HG03442 (cell line): ENCODE results near the gene IL1RAPL1.

ENCODE experiments used
- ATAC-seq: cut with Tn5 transposase; IDR thresholded peaks from one replicate; pipeline ENCODE4 v1.9.1; 2021; ENCODE audit warnings: mild to moderate bottlenecking, moderate library complexity; ENCODE audit not compliant: unreplicated experiment

Gene IL1RAPL1

GRCh38 chrX:29382811-29383210 is 795.6 kb downstream of the IL1RAPL1 start:
- ATAC-seq: no peak

GRCh38 chrX:29388509-29388908 is 801.3 kb downstream of the IL1RAPL1 start:
- no peak for ATAC-seq

- ATAC-seq: no peak
These were observed 810.3 kb downstream of the IL1RAPL1 start for GRCh38 chrX:29397506-29397905.

DNA sequence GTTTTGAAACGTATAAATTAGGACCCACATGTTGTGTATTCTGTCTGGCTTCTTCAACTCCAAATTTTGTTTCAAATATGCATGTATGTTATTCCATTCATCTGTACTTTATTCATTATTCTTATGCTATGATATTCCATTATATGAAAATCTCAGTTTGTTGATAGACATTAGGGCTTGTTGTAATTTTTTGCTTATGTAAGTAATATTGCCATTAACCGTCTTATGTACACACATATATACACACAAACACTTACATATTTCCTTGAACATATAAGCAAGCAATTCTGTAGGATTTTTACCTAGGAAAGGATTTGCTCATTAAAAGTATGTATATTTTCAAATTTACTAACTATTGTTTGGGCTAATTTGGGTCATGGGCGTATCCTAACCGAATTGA is 820.1 kb downstream of the IL1RAPL1 start:
- no peak for ATAC-seq

DNA sequence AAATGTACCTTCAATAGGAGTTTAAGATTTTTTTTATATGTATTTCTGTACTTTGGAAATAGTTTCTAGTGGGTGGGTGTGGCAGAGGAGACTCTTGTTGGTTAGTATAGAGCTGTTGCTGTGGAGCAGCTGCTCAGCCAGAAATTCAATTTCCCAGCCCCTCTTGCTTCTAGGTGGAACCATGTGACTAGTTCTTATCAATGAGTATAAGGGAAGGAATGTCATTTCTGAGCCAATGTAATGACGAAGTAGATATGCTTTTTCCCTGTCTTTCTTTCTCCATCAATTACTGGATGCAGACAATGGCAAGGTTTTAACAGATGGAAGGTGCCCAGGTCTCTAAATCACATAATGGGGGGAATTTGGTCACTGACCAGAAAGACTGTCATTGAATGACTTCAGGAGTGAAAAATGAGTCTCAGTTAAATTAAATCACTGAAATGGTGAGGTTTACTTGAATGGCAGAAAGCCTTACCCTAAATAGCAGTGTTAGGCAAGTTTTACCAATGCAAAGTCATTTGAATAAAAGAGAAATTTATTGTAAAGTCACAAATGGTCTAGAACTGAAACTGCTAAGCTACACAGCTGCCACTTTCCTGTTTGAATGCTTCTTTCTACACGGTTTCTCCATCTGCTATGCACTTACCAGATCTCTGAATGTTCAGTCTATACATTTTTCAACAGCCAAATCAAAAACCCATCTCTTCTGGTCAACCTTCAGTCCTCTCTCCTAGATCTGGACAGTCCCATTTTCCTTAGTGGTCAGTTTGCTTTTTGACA is 832.7 kb downstream of the IL1RAPL1 start:
- ATAC-seq: no peak

DNA sequence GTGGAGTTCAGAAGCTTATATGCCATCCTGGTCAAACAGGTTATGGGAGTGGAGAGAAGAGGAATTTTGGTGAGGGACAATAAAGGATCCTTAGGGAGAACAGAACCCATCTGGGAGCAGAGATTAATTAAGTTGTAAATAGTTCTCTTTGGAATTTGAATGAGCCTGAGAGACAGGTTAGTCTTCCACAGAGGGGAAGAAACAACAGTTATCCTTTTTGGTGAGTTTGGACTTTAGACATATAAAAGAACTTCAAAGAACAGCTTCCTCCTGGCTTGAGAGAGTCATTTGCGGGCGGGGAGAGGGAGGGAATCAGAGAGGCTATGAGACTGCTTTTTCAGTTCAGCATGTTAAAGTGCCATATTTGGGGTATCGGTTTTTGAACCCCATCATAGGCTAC is 834.8 kb downstream of the IL1RAPL1 start:
- no peak for ATAC-seq

- ATAC-seq: no peak
These were observed 844.6 kb downstream of the IL1RAPL1 start for GRCh38 chrX:29431895-29432294.

DNA sequence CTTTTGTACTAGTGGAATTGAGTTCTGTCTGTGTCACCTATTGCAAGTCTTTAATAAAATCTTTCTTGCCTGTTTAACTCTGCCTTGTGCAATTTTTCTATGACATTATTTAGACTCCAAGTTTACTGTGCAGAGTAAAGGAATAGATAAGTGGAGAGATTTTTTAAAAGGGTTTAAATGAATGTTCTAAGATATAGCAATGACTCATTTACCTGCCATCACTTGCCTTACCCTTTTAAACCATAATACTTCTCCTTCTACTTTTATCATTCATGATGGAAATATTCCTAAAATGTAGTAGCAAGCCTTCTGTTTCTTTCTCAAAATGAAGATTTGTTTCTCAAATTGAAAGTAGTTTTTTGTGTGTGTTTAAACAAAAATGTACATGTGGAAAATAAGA is 845.3 kb downstream of the IL1RAPL1 start:
- no peak for ATAC-seq

DNA sequence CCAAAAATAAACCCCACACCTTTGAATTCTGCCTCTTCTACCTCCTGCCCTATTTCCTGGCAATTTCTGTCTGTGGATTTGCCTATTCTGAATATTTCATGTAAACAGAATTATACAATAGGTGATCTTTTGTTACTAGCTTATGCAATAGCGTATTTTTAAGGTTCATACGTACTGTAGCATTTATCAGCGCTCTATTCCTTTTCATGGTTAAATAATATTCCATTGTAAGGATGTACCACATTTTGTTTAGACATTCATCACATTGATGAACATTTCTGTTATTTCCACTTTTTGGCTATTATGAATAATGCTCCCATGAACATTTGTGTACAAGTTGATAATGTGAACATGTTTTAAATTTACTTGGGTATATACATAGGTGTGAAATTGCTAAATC is 847.7 kb downstream of the IL1RAPL1 start:
- ATAC-seq: no peak

GRCh38 chrX:29435396-29435795 is 848.1 kb downstream of the IL1RAPL1 start:
- ATAC-seq: no peak

DNA sequence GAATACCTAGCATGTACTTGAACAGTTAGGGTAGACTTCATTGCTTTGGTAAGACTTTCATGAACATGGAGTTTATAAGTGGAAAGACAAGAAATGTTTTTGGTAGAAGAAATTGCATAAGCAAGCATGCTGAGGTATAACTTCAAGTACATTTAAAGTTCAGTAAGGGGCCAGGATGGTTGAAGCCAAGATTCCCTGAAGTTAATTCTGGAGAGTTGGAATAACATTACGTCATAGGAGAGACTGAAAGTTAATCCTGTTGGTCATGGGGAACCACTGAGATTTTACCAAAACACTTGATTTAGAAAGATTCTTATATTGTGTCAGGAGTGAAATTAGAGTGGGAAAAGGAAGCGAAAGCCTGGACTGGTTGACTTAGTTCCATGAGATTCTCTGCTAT is 860.6 kb downstream of the IL1RAPL1 start:
- ATAC-seq: no peak

- no peak for ATAC-seq
These were observed 866.1 kb downstream of the IL1RAPL1 start for GRCh38 chrX:29453333-29453732.

- no peak for ATAC-seq
These were observed 868.5 kb downstream of the IL1RAPL1 start for GRCh38 chrX:29455702-29456101.

GRCh38 chrX:29461039-29461438 is 873.8 kb downstream of the IL1RAPL1 start:
- no peak for ATAC-seq

GRCh38 chrX:29466456-29466855 is 879.2 kb downstream of the IL1RAPL1 start:
- ATAC-seq: no peak

- no peak for ATAC-seq
These were observed 881.8 kb downstream of the IL1RAPL1 start for GRCh38 chrX:29468911-29469494.

DNA sequence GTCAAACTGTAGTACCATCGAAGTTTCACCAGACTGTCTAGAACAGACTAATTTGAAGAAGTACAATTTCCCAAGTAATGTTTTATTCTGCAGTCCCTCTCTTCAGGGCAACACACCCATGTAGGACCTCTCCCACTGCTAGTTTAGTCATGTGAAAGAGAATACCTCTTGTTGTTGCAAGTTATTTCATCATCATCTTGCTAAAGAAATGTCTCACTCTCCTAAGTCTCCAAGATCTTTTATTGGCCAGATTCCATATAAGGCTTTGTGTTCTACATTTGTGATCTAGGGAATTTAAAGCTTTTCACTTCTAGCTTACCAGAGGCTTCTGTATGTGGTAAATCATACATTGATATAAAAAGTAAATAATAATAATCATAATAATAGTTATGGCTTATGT is 882.8 kb downstream of the IL1RAPL1 start:
- no peak for ATAC-seq

DNA sequence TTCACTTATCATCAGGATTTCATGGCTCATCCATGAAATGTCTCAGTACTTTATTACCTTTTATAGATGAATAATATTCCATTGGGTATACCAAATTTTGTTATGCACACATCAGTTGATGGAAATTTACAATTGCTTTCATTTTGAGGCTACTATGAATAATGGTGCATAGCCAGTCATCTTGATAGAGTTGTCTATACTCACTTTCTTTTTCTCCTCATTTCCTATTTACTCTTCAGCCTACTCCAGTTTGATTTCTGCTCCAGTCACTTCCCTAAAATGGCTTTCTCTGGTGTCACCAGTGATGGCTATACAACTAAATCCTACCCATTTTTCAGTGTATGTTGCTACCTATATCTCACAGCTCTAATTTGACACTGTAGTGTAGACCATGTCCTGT is 884.6 kb downstream of the IL1RAPL1 start:
- ATAC-seq: peak; percentile 50

- no peak for ATAC-seq
These were observed 890.6 kb downstream of the IL1RAPL1 start for GRCh38 chrX:29477878-29478277.

- ATAC-seq: peak; percentile 88
These were observed 891.3 kb downstream of the IL1RAPL1 start for GRCh38 chrX:29478336-29479069.

- ATAC-seq: no peak
These were observed 900.0 kb downstream of the IL1RAPL1 start for GRCh38 chrX:29487214-29487613.

- ATAC-seq: no peak
These were observed 900.5 kb downstream of the IL1RAPL1 start for GRCh38 chrX:29487714-29488113.
